NOMO-1 (cell line): Measurements from ENCODE around the gene CPNE4.

ENCODE experiments used
- DNase-seq, 2 experiments: peaks; one replicate each; lab custom pipeline; 2025; ENCODE audit not compliant: unreplicated experiment in 2 of 2; lab: John Stamatoyannopoulos, UW

The CPNE4 gene

DNA sequence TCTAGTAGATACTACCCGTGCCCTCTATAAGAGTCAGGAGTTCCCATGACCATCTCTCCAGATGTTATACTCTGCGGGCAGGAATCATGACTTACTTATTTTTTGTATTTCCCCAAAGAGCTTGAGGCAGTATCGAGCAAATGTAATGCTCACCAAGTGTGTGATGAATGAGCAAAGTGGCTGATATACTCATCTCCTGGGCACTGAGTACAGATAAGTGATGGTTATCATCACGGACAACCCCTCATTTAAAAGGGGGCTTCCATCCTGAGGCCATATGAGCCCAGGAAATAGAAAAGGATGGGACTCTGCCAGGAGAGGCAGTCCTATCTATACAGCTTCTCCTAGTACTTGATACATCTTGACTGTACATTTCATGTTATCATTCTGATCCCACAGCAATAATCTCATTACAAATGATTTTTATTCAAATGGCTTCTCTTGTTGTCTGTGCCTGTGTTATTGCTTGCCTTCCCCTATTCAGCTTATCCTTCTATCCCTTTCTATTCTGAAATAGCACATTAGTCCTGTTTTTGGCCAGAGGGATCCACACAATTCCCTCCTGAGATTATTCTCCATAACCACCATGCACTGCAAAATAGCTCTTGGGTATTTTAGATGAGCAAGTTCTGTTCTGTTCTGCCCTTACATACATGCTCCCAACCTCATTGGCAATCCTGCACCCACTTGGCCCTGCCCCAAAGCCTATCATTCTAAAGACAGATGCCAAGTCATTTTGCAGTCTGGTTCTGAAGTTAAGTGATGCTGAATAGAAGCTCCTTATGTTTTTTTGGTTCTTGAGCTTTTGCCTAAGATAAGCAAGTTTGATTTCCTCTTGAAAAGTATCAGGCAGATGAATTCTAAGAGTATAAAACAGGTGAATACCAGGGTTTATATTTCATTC lies 484.0 kb downstream of the CPNE4 start:
- no peak for DNase-seq

- DNase-seq, result no peak
Observed at GRCh38 chr3:131549340-131549739, 485.5 kb downstream of the CPNE4 start.

- no peak for DNase-seq
Observed at GRCh38 chr3:131547585-131547984, 487.2 kb downstream of the CPNE4 start.

- DNase-seq, result no peak
Observed at GRCh38 chr3:131546441-131546840, 488.4 kb downstream of the CPNE4 start.

DNA sequence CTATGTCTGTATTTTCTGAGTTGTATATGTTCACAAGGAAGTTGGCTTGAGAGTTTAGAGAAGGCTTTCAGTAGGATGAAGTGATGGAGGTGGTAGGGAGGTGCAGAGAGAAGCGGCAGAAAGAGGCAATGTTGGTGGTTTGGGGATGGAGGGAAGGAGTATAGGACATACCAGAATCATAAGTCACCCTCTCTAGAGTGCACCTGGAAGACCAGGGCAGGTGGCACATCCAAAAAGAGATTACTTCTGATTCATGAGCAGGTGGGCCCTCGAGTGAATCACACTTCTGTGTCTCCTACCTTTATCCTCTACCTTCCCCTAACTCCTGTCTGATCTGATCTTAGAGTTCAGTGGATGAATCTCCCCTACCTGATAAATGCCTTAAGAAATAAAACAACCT lies 490.3 kb downstream of the CPNE4 start:
- no peak for DNase-seq

DNA sequence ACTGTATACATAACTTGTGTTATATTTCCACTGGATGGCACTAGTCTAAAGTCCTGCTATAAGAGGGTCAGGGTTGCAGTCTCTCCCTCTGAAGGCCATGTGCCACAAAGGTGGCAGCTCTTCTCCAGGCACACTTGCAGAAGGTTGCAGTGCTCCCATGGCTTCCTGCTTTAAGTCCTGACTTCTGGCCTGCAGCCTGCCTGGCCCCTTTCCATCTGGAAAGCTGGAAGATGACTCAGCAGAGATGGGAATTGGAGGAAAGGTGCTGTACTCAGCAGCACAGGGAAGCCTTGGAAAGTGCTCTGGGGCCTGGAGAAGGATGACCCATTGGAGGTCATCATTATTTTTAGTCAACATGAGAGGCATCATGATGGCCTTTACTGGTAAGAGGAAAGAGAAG lies 491.1 kb downstream of the CPNE4 start:
- no peak for DNase-seq

GRCh38 chr3:131541288-131541687 lies 493.5 kb downstream of the CPNE4 start:
- no peak for DNase-seq

GRCh38 chr3:131540821-131541220 lies 494.0 kb downstream of the CPNE4 start:
- no peak for DNase-seq

DNA sequence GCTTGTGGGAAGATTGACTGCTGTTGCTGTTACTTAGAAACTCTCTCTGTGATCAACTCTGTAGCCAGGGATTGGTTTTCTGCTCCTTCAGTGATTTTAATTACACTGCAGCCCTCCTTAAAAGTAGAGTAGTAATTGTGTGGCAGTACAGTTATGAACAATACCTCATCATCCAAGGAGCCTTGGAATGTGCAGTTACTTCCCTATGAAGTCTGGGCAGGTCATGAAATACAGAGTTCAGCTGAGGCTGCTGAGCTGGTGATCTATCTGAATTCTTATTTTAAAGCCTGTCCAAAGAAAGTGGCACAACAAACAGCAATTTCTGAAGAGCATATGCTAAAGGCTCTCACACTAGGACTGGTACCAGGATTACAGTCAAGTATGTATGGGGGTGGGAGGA lies 494.7 kb downstream of the CPNE4 start:
- no peak for DNase-seq

DNA sequence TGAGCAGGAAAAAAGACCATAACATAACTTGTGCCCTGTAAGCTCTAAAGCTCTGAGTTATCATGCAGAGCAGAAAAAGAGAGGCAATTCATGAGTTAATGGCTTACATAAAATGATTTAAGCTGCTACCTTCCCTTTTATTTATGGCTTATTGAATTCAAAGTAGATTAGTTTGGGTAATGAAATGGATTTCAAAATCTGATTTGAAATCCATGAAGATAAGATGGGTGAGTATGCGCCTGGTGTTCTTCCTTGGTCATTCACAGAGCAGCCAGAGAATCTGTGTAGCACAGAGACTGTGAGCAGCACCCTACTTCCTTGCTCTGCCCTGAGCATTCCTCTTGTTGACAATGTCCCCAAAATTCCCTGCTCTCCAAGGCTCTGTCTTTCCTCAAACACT lies 495.8 kb downstream of the CPNE4 start:
- DNase-seq, result no peak

GRCh38 chr3:131537531-131537930 lies 497.3 kb downstream of the CPNE4 start:
- DNase-seq, result no peak

DNA sequence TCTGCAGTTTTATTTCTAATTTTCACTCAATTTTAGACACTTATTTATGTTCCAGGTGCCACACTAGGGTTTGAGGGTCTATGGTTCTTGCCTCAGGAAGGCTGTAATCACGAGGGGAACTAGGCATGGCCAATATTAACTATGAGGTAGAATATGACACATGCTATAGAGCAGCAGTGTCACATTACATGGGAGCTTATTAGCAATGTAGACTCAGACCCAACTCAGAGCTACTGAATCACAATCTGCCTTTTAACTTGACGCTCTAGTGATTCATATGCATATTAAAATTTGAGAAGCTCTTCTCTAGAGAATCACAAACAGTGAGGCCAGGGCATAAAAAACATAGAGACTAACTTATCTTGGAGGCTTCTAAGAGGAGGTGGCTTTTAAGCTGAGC lies 499.2 kb downstream of the CPNE4 start:
- DNase-seq, result no peak

GRCh38 chr3:131535131-131535530 lies 499.7 kb downstream of the CPNE4 start:
- no peak for DNase-seq

DNA sequence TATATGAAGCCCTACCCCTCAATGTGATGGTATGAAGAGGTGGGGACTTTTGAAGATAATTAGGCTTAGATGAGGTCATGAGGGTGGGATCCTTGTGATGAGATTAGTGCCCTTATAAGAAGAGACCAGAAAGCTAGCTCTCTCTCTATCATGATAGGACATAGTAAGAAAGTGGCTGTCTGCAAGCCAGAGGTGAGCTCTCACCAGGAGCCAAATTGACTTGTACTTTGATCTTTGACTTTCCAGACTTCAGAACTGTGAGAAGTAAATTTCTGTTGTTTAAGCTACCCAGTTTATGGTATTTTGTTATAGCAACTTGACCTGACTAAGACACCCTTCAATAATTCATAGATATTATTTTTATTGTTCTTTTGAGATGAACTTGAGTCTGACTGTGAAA lies 502.2 kb downstream of the CPNE4 start:
- DNase-seq, result no peak

DNA sequence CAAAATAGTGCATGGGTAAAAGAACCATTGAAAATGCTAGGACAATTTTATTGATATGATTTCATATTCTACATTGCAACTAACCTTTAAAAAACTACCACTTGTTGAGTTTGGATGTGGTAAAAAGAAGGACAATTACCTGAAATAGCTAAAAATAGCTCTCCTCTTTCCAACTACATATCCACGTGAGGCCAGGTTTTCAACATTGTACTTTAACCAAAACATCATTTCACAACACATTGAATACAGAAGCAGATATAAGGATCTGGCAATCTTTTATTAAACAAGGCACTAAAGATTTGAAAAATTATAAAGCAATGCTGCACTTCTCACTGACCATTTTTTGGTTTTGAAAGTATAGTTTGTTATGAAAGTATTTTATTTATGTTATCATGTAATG lies 504.0 kb downstream of the CPNE4 start:
- DNase-seq, result no peak

DNA sequence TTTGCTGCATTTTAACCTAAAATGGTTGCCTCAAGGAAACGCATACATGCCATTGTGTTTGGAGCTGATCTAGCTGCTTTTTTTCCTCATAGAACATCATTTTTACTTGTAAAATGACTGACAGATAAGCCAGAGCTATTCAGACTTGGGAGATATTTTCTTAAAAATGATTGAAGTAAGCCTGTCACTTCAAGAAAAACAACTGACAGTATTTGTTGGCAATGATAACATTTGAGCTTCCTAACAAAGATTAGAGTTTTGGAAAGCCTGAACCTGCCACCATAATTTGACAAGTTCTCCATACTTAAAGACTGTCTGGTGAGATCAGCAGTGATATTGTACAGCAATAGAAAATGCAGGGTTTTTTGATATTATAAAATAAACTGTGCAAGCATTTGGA lies 504.4 kb downstream of the CPNE4 start:
- no peak for DNase-seq

- DNase-seq, result no peak
Observed at GRCh38 chr3:131526801-131527347, 507.9 kb downstream of the CPNE4 start.

- no peak for DNase-seq
Observed at GRCh38 chr3:131518680-131519079, 516.1 kb downstream of the CPNE4 start.

DNA sequence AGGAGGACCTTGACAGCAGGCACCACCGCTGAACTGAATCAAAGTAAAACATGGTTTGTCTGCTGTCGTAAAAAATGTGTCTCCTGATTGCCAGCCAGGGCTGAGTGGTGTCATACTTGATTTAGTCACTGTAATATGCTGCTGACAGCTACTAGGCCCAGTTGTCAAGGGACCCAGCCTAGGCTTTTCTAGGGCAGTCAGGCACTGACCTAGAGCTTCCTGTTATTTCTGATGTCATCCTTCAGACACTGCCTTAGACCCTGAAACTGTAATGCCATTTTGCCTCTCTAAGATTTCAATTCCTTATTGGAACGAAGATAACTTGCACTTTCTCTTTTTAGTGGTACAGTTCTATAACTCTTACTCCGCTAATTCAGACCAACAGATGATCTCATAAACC lies 529.4 kb downstream of the CPNE4 start:
- no peak for DNase-seq

- peak in 1 of 2 experiments; percentile 31 for DNase-seq
Observed at GRCh38 chr3:131503320-131503635, 531.5 kb downstream of the CPNE4 start.

- DNase-seq, result peak; percentile 89 to 92
Observed at GRCh38 chr3:131502530-131503319, 532.1 kb downstream of the CPNE4 start, which contains the start of gene MRPL3. Gene MRPL3 (minus strand): TSS chr3:131502971. CDS start chr3:131502821, 150 bp downstream.

- DNase-seq, result no peak
Observed at GRCh38 chr3:131501949-131502348, 532.9 kb downstream of the CPNE4 start.
